NCI-H510A (cell line): ENCODE data around the gene GRAMD4.
"Not testable (repeated sequence)": the region's sequence is repeated elsewhere in the genome, so short reads cannot be mapped to it uniquely, and the experiment has no call there.

Source experiments
- DNase-seq: peaks from one replicate; lab custom pipeline; 2025; lab: John Stamatoyannopoulos, UW

The GRAMD4 gene

DNA sequence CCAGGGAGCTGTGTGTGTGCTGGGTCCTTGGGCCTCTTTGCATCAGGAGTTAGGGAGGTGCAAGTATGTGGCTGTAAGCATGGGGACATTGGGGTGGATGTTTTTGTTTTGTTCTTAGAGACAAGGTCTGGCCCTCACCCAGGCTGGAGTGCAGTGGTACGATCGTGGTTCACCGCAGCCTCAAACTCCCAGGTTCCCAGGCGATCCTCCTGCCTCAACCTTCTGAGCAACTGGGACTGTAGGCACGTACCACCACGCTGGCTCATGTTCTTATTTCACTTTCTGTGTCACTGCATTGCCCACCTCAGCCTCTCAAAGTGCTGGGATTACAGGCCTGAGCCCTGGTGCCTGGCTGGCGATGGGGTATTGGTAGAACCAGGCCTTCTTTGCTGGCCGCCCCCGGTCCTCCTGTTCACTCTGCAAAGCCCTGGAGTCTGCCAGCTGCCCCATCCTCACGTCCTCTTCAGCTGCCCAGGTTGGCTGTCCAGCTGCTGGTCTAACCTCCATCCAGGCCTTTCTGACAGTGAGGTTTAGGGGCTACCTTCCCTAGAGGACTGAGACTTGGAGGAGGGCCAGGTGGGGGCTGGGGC is 851 bp upstream of the GRAMD4 start:
- DNase-seq: no peak

DNA sequence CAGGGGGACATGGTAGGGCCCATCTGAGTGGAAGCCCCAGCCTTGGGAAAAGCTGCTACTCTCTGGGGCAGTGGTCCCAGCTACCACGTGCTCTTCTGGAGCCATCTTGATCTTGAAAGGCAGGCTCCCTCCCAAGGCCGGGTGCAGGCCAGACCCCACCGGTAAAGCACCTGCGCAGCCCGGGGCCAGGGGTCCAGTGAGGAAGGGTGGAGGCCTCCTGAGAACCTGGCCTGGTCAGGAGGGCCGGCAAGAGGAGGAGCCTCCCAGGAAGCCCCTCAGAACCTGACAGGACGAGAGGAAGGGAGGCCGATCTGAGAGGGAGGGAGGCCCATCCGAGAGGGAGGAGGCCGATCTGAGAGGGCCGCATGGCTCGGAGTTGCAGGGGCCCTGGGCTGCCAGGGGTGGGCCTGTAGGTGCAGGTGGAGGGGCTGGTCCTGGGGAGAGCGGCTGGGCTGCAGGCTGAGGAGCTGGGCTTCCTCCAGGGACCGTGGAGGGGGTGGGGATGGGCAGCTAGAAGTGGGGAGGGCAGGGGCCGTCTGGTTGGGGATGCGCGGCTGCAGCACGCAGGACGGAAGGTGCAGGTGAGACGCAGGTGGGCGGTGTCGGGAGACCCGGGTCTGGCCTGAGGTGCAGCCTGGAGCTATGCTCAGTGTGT is 529 bp downstream of the GRAMD4 start:
- DNase-seq: no peak

GRCh38 chr22:46621243-46621930 is 1.2 kb downstream of the GRAMD4 start:
- DNase-seq: not testable (repeated sequence)

DNA sequence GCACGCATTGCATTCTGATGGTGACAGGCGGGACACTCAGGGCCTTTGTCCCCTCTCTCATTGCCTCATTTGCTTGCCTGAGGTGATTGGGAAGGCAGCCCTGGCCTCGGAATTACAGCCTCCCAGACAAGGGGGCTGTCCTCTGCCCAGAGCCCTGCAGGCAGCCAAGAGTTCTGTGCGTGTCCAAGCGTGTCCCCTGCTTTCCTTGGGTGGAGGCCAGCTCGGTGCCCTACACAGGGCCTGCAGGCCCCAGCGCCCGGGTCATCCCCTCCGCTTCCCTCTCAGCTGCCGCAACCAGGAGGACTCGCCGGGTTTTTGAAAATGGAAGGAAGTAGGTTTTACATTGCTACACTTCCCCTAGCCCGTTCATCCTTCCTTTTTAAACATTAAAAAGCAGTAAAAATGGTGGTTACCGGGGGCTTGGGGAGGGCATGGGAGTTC is 1.9 kb downstream of the GRAMD4 start:
- no peak for DNase-seq

DNA sequence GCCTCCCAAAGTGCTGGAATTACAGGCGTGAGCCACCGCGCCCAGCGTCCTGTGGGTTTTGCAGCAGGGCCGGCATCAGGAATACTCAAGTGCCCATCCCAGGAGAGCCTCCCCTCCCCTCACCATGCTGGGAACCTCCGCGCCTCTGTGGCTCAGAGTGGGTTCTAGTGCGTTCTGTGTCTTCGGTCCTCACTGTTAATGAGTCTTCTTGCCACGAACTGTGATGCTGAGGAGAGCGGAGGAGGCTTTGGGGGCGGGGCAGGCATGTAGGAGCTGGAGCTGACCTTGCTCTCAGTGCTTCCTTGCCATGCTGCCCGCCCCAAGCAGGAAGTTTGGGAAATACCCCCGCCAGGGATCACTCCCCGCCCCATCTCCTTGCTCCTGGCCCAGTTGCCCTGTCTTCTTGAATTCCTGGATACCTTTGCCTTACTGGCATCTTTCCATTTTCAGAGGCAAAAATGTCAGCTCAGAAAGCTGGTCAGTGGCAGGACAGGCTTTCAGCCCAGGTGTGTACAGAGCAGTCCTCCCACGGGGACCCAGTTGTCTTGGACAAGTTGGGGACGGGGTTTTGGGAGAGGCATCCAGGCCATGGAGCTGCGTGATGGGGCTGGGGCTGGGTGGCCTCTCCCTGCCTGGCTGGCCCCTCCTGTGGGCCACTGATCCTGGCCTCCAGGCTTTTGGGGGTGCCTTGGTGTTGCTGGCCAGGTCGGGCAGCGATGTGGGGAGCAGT is 5.1 kb downstream of the GRAMD4 start:
- no peak for DNase-seq

GRCh38 chr22:46625843-46626349 is 5.7 kb downstream of the GRAMD4 start:
- DNase-seq: no peak

- no peak for DNase-seq
These were observed 6.2 kb downstream of the GRAMD4 start for GRCh38 chr22:46626356-46626755.

GRCh38 chr22:46626911-46627805 is 7.0 kb downstream of the GRAMD4 start:
- DNase-seq: no peak

GRCh38 chr22:46627806-46628482 is 7.8 kb downstream of the GRAMD4 start:
- no peak for DNase-seq

DNA sequence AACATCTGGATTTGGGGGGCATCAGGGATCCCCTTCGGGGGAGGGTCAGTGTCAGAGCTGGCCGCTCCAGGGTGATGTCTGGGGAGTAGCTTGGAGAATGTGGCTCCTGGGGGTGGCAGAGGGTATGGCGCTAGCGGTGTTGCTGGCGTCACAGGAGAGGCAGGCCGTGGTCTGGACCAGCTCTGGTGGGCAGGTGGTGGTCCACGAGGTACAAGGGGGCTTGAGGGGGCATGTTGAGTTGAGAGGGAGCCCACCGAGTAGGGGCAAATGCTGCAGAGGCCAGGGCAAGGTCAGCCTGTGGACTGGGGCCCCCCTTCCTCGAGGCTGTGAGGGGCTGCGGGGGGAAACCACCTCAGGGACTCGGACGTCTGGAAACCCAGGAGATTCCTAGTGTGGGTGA is 8.6 kb downstream of the GRAMD4 start:
- no peak for DNase-seq

DNA sequence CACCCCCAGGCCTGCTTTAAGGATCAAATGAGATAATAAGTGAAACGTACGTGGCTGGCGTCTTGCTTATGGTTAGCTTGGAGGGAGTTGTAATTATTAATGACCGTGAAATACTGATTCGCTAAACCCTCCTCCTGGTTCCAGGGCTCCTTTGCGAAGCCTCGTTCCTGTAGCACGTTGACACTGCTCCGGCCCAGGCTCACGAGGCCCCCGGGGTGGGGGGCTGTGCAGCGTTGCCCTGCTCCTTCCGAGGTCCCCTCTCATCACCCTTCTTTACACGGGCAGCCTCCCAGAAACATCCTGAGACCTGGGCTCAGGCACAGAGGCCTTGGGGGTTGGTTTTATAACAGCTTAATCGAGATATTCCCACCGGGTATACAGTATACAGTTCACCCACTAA is 9.1 kb downstream of the GRAMD4 start:
- DNase-seq: no peak

DNA sequence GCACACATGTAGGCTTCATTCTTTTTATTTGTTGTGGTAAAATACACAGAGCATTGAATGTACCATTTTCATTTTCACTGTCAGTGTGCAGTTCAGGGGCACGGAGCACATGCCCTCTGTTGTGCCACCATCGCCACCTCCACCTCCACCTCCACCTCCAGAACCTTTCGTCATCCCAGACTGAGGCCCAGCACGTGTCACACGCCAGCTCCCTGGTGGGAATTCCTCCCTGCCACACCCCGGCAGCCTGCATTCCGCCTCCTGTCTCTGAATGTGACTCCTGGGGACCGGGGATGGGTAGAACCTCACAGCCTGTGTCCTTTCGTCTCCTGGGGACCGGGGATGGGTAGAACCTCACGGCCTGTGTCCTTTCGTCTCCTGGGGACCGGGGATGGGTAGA is 10.9 kb downstream of the GRAMD4 start:
- no peak for DNase-seq

DNA sequence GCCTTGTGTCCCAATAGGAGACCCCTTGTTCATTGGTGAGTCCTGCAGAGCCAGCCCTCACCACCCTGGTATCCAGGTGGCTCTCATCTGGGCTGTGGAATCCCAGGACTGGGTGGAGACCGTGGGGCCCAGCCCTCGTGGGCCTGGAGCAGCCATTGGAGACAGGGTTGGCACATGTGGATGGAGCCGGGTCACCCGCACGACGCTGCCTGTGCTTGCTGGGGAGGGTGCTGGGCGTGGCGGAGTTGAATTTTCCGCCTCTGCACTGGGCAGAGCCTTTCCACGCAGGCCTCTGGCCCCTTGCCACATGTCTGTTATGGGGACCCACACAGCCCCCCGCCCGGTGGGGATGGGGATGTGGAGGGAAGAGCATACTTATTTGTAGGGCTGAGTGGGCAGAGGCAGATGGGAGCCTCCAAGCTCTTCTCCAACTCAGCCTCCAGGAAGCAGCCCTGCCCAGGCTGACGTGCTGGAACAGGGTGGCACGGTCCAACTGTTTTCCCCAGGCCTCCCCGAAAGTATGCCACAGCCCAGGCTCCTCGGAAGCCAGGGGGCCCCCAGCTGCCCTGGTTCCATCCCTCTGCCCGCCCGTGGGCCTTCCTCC is 12.6 kb downstream of the GRAMD4 start:
- DNase-seq: no peak

DNA sequence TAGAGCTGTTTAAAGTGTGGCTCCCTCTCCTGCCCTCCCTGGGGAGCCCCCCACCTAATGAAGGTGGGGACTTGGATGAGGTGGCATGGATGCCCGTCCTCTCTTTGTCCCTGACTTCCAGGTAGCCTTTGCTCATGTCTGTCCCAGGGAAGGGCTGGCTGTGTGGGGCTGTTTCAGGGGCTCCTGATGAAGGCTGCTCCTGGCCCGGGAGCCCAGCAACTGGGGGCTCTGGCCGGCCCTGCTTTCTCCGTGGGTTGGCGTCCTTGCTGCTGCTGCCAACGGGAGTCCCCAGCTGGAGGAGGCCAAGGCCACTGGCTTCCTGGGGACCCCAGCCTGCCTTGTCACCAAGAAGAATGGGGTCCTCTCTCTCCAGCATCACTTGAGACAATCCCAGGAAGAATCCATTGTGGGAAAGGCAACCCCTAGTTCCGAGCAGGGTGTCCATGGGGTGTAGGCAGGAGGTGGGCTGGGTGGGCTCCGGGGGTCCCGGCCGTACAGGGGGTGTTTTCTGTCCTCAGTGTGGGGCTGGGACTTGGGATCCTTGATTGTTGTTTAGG is 13.2 kb downstream of the GRAMD4 start:
- no peak for DNase-seq

GRCh38 chr22:46634011-46634699 is 14.0 kb downstream of the GRAMD4 start:
- no peak for DNase-seq

DNA sequence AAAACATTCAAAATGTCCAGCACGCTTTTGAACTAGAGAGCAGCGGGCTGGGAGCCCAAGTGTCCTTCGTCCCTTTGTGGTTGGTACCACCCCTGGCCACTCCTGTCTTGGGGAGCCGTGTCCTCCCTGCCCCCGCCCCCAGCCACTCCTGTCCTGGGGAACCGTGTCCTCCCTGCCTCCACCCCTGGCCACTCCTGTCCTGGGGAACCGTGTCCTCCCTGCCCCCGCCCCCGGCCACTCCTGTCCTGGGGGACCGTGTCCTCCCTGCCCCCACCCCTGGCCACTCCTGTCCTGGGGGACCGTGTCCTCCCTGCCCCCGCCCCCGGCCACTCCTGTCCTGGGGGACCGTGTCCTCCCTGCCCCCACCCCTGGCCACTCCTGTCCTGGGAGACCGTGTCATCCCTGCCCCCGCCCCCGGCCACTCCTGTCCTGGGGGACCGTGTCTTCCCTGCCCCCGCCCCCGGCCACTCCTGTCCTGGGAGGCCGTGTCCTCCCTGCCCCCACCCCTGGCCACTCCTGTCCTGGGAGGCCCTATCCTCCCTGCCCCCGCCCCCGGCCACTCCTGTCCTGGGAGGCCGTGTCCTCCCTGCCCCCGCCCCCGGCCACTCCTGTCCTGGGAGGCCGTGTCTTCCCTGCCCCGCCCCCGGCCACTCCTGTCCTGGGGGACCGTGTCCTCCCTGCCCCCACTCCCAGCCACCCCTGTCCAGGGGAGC is 14.9 kb downstream of the GRAMD4 start:
- not testable (repeated sequence) for DNase-seq

DNA sequence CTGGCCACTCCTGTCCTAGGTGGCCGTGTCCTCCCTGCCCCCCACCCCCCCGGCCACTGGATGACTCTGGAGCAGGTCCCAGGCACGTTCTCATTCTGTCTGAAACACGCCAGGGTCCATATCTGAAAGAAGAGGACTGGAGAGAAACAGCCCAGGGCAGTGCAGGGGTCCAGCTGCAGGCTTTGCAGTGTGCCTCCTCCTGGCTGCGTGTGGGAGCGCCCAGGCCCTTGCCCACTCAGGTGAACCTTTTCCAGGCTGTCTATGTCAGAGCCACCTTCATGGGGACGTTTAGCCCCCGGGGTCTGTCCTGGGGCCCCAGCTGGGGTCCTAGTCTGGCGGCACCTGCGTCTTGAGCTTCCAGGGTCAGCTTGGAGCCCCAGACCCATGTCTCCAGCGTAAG is 15.6 kb downstream of the GRAMD4 start:
- DNase-seq: no peak

DNA sequence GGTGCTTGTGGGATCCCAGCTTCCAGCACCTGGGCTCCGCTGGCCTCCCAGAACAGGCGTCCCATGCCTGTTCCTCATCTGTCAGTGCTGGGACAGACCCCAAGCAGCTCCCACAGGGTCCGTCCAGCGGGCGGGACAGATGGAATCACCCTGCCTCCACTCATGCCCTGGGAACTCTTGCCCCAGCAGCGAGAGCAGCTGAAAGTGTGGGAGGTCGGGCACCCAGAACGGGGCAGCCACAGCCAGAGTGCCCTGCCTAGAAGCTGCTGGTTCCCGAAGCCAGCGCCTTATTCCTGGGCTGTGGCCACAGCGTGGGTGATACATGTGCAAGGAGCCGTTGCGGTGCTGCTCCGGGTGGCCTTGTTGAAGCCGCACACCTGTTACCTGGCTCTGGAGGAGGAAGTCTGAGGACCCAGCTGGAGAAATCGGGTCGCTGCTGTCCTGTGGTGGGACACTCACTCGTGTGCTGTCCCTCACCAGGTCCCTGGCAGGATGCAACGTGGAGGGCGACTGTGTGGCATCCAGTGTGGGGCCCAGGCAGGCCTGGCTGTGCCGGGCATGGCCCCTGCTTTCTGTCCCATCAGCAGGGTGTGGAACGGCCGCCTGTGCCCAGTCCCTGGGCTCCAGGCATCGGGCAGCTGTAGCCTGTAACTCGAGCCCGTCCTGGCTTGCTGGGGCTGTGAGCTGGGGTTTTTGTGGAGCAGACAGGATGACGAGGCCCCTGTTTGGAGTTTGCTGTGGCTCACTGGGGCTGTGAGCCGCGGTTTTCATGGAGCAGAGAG is 16.2 kb downstream of the GRAMD4 start:
- no peak for DNase-seq
